Measurements from ENCODE around the gene DENND1A. TPM values are rescaled to one million over a fixed set of nuclear protein-coding genes. Genes with fewer than 3 reads are reported as not detected.

The DENND1A gene
- total and polyA plus RNA-seq, 2 donors: 6.7 to 9.2 TPM

DNA sequence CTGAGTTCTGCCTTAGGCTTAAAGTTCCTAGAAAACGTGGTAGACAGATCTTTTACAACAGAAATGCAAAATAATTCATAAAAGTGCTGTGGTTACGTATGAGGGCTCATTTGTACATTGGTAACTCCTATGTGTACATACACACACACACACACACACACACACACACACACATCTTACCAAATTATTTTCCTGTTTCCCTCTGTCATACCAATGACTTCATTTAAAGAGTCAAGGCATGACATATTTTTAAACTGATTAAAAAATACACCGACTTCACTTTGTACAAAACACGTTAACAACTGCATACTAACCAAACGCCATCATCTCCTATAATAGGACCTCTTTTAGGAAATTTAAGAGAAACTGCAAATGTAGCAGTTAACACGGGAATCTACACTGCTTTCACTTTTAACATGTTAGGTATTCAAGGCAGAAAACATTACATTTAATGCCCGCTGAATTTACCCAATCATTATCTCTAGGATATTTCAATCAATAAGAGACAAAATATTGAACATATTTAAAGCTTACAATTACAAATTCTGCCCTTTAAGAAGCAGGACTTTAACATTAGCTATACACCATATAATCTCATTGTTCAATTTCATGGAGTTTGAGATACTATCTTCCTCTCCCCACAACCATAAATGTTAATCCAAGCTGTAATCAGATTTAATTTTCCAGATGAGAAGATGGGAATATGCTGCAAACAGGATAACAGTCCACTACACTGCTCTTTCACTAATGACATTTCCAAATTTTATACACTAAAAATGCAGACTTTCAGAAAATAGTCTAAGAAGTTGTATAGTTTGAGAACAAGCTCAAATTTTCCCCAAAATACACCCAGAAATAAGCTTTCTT is 133.1 kb downstream of the DENND1A start:
- WGBS: 48% methylated on average over 7 of the region's 7 CpGs

DNA sequence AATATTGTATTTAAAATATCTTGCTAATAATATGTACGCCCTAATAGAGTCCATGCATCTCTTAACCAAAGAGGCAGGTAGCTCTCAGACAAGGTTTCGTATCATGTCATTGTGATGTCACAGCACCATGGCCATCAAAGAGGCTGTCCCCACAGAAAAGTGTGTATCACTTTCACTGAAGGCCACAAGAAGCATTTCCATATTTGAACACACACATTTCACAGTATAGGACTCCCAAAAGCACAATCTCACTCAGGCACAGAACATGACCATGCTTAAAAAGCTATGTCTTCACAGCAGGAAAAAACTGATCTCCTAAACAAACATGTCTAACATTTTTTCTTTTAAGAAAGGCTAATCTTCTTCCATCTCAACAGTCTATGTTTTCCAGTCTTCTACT is 133.8 kb downstream of the DENND1A start:
- no peaks in the 10 kb centered on the region for H3K27me3 ChIP-seq (ENCODE audit: control insufficient read depth in 2 of 2, insufficient read depth in 1 of 2, low read length in 1 of 2)
- no peak overlapping the region for H3K4me3 ChIP-seq (ENCODE audit: low read length in 2 of 2)
- no peak for DNase-seq (ENCODE audit: low read depth in 6 of 9, low spot score in 9 of 9)
- H3K36me3 ChIP-seq (ENCODE audit: control insufficient read depth in 2 of 2, insufficient read depth in 2 of 2, low read length in 1 of 2): no peaks in the 10 kb centered on the region
- H3K27ac ChIP-seq (ENCODE audit: low read depth in 1 of 2, low read length in 1 of 2): no peak overlapping the region
- no peaks in the 10 kb centered on the region for H3K9me3 ChIP-seq (ENCODE audit: control insufficient read depth in 2 of 2, insufficient read depth in 1 of 2, low read length in 1 of 2)
- H3K4me1 ChIP-seq (ENCODE audit: control insufficient read depth in 2 of 2, insufficient read depth in 2 of 2, low read length in 2 of 2): no peaks in the 10 kb centered on the region
- 98% methylated on average over 2 of the region's 2 CpGs for WGBS

More for the DNA sequence above, 133.1 kb downstream of the DENND1A start:
- H3K4me3 ChIP-seq (ENCODE audit: low read length in 2 of 2): no peak overlapping the region
- no peaks in the 10 kb centered on the region for H3K27me3 ChIP-seq (ENCODE audit: control insufficient read depth in 2 of 2, insufficient read depth in 1 of 2, low read length in 1 of 2)
- no peak for DNase-seq (ENCODE audit: low read depth in 6 of 9, low spot score in 9 of 9)
- H3K27ac ChIP-seq (ENCODE audit: low read depth in 1 of 2, low read length in 1 of 2): no peak overlapping the region
- H3K4me1 ChIP-seq (ENCODE audit: control insufficient read depth in 2 of 2, insufficient read depth in 2 of 2, low read length in 2 of 2): no peaks in the 10 kb centered on the region
- H3K36me3 ChIP-seq (ENCODE audit: control insufficient read depth in 2 of 2, insufficient read depth in 2 of 2, low read length in 1 of 2): no peaks in the 10 kb centered on the region
- H3K9me3 ChIP-seq (ENCODE audit: control insufficient read depth in 2 of 2, insufficient read depth in 1 of 2, low read length in 1 of 2): no peaks in the 10 kb centered on the region

DNA sequence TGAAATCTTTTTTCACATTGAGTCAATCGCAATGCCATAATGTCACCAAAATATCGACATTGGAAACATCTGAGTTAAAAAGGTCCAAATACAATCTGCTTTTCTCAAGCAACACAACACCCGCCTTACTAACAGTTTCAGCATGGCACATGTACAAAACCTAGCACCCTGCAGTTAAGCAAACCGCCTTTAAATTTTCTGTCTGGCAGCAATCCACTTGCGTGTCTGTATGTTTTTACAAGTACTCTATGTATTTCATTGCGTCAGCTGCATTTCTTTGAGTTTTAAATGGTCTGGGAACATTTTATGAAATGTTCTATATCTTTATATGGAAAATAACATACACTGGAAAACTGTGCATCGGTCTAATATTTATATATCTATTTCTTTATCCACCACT is 134.6 kb downstream of the DENND1A start:
- Histone ChIP-seq H3K36me3 (ENCODE audit: control insufficient read depth in 2 of 2, insufficient read depth in 2 of 2, low read length in 1 of 2) (no peaks in the 10 kb centered on the region), H3K27me3 (ENCODE audit: control insufficient read depth in 2 of 2, insufficient read depth in 1 of 2, low read length in 1 of 2) (no peaks in the 10 kb centered on the region), H3K4me3 (ENCODE audit: low read length in 2 of 2) (no peak overlapping the region), H3K4me1 (ENCODE audit: control insufficient read depth in 2 of 2, insufficient read depth in 2 of 2, low read length in 2 of 2) (no peaks in the 10 kb centered on the region), H3K27ac (ENCODE audit: low read depth in 1 of 2, low read length in 1 of 2) (no peak overlapping the region), H3K9me3 (ENCODE audit: control insufficient read depth in 2 of 2, insufficient read depth in 1 of 2, low read length in 1 of 2) (no peaks in the 10 kb centered on the region)
- 98% methylated on average over 7 of the region's 7 CpGs for WGBS
- no peak for DNase-seq (ENCODE audit: low read depth in 6 of 9, low spot score in 9 of 9)

DNA sequence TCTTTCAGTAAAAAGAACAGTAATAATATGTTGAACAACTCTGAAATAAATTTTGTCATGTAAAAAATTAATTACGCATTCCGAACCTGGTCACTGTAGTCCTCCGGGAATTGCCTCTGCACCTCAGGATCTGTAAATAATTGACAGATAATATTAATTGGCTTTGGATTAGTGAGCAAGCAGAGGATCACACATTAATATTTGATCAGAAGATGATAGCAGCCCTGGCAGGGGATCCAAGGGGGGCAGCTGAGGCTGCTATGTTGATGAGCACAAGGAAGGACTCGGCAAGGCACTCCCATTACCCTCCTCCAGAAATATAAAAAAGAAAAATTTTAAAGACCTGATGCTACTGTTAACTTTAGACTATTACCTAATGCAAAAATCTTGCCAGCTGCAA is 137.4 kb downstream of the DENND1A start:
- no peaks in the 10 kb centered on the region for H3K4me1 ChIP-seq (ENCODE audit: control insufficient read depth in 2 of 2, insufficient read depth in 2 of 2, low read length in 2 of 2)
- H3K27ac ChIP-seq (ENCODE audit: low read depth in 1 of 2, low read length in 1 of 2): no peak overlapping the region
- no peak overlapping the region for H3K4me3 ChIP-seq (ENCODE audit: low read length in 2 of 2)
- no peak for DNase-seq (ENCODE audit: low read depth in 6 of 9, low spot score in 9 of 9)
- H3K27me3 ChIP-seq (ENCODE audit: control insufficient read depth in 2 of 2, insufficient read depth in 1 of 2, low read length in 1 of 2): no peaks in the 10 kb centered on the region
- no peaks in the 10 kb centered on the region for H3K36me3 ChIP-seq (ENCODE audit: control insufficient read depth in 2 of 2, insufficient read depth in 2 of 2, low read length in 1 of 2)
- WGBS: 99% methylated on average over 4 of the region's 4 CpGs
- no peaks in the 10 kb centered on the region for H3K9me3 ChIP-seq (ENCODE audit: control insufficient read depth in 2 of 2, insufficient read depth in 1 of 2, low read length in 1 of 2)

DNA sequence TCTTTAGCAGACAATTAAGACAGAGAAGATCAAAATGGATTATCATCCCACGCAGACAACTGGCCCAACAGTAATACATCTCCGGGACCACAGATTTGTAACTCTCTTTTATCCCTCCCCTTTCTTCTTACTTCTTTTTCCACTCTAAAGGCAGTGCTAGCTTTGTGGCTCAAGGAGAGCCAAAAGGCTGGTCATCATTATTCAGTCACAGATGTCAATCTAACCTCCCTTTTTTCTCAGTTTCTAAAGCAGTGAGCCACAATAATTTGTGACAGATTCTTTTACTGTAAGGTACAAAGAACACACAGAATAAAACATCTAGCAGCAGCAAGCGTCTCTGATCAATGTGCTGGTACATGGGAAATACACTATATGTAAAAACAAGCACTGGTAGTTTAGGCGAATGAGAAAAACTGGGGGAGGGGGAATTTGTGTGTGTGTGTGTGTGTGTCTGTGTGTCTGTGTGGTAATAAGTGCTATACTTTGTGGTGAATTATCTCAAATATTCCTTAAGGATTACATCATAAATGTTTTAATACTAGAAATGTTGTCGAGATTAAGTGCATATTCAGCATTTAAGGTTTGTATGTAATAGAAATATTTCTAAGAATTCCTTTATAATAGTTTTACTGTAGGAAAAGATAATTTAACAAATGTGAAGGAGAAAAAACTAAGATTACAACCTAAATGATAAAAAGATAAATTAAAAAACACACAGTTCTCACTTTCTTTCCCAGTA is 140.2 kb downstream of the DENND1A start:
- Histone ChIP-seq H3K27ac (ENCODE audit: low read depth in 1 of 2, low read length in 1 of 2) (no peak overlapping the region), H3K36me3 (ENCODE audit: control insufficient read depth in 2 of 2, insufficient read depth in 2 of 2, low read length in 1 of 2) (no peaks in the 10 kb centered on the region), H3K27me3 (ENCODE audit: control insufficient read depth in 2 of 2, insufficient read depth in 1 of 2, low read length in 1 of 2) (no peaks in the 10 kb centered on the region), H3K9me3 (ENCODE audit: control insufficient read depth in 2 of 2, insufficient read depth in 1 of 2, low read length in 1 of 2) (no peaks in the 10 kb centered on the region), H3K4me3 (ENCODE audit: low read length in 2 of 2) (no peak overlapping the region), H3K4me1 (ENCODE audit: control insufficient read depth in 2 of 2, insufficient read depth in 2 of 2, low read length in 2 of 2) (no peaks in the 10 kb centered on the region)
- WGBS: 97% methylated on average over 5 of the region's 5 CpGs
- DNase-seq (ENCODE audit: low read depth in 6 of 9, low spot score in 9 of 9): no peak

DNA sequence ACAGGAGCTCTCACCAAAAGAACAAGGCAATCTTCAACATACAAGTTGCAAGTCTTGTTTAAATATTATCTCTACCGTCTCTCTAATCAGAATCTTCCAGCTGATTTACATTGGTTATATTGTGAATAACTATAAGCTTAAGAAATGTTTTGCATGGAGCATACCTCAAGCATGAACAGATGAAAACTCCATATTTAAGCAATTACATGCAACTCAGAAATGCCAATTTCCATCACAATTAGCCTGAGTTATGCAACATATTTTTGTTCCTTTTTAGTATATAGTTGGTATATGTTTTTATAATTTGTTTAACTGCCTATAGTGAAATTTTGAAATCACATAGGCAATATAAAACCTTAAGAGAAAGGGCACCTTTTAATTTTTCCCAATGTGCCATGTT is 142.5 kb downstream of the DENND1A start:
- Histone ChIP-seq H3K27ac (ENCODE audit: low read depth in 1 of 2, low read length in 1 of 2) (no peak overlapping the region), H3K36me3 (ENCODE audit: control insufficient read depth in 2 of 2, insufficient read depth in 2 of 2, low read length in 1 of 2) (no peaks in the 10 kb centered on the region), H3K4me3 (ENCODE audit: low read length in 2 of 2) (no peak overlapping the region), H3K27me3 (ENCODE audit: control insufficient read depth in 2 of 2, insufficient read depth in 1 of 2, low read length in 1 of 2) (no peaks in the 10 kb centered on the region), H3K9me3 (ENCODE audit: control insufficient read depth in 2 of 2, insufficient read depth in 1 of 2, low read length in 1 of 2) (no peaks in the 10 kb centered on the region), H3K4me1 (ENCODE audit: control insufficient read depth in 2 of 2, insufficient read depth in 2 of 2, low read length in 2 of 2) (no peaks in the 10 kb centered on the region)
- no peak for DNase-seq (ENCODE audit: low read depth in 6 of 9, low spot score in 9 of 9)
- 95% methylated on average over 1 of the region's 1 CpG for WGBS

DNA sequence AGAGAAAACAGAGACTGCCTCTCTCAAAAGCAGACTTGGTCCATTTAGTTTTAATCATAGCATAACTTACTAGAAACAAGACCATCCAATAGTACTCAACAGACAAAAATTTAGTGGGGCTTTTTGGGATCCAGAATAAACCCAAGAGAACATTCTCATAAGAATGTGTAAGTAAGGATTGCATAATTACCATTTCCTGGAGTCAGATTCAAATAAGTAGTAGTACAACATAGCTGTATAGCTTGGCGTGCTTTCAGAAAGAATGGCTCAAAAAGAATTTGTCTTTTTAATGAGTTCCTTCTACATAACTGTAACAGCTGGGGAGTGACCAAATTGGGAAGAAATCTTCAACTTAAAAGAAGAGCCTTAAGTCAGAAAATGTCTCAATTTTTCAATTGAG is 145.4 kb downstream of the DENND1A start:
- no peak overlapping the region for H3K27ac ChIP-seq (ENCODE audit: low read depth in 1 of 2, low read length in 1 of 2)
- no peaks in the 10 kb centered on the region for H3K27me3 ChIP-seq (ENCODE audit: control insufficient read depth in 2 of 2, insufficient read depth in 1 of 2, low read length in 1 of 2)
- WGBS: 97% methylated on average over 1 of the region's 1 CpG
- no peaks in the 10 kb centered on the region for H3K9me3 ChIP-seq (ENCODE audit: control insufficient read depth in 2 of 2, insufficient read depth in 1 of 2, low read length in 1 of 2)
- DNase-seq (ENCODE audit: low read depth in 6 of 9, low spot score in 9 of 9): no peak
- H3K4me1 ChIP-seq (ENCODE audit: control insufficient read depth in 2 of 2, insufficient read depth in 2 of 2, low read length in 2 of 2): no peaks in the 10 kb centered on the region
- H3K36me3 ChIP-seq (ENCODE audit: control insufficient read depth in 2 of 2, insufficient read depth in 2 of 2, low read length in 1 of 2): no peaks in the 10 kb centered on the region
- H3K4me3 ChIP-seq (ENCODE audit: low read length in 2 of 2): no peak overlapping the region

DNA sequence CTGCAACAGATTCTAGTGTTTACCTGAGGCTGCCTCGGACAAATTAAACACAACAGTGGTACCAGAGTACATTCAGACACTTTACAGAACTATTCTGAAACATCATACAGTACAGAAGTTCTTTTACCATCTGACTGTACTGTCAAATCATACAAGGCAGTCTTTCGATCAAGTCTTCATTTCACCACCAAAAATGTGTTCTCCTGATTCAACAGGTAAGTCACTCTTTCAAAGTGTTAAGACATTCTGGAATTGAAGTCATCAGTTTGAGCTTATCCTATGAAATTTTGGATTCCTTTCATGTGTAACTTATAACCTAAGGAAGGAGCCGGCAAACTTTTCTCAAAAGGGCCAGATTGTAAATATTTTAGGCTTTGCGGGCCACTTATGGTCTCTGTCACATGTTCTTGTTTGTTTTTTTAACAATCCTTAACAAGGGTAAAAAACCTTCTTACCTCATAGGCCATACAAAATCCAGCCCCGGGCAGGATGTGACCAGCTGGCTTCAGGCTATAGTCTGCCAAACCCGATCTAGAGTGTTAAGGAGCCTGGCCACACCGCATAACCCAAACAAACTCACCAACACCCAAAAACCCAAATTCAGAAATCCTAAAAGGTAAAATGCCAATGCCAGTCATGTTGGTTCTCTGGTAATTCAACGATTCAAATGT is 151.6 kb downstream of the DENND1A start:
- H3K4me1 ChIP-seq (ENCODE audit: control insufficient read depth in 2 of 2, insufficient read depth in 2 of 2, low read length in 2 of 2): peaks cover 0 to 2% of the 10 kb centered on the region in 2 donors
- H3K9me3 ChIP-seq (ENCODE audit: control insufficient read depth in 2 of 2, insufficient read depth in 1 of 2, low read length in 1 of 2): no peaks in the 10 kb centered on the region
- WGBS: 97% methylated on average over 8 of the region's 8 CpGs
- no peaks in the 10 kb centered on the region for H3K27me3 ChIP-seq (ENCODE audit: control insufficient read depth in 2 of 2, insufficient read depth in 1 of 2, low read length in 1 of 2)
- no peak for DNase-seq (ENCODE audit: low read depth in 6 of 9, low spot score in 9 of 9)
- H3K36me3 ChIP-seq (ENCODE audit: control insufficient read depth in 2 of 2, insufficient read depth in 2 of 2, low read length in 1 of 2): no peaks in the 10 kb centered on the region
- no peak overlapping the region for H3K4me3 ChIP-seq (ENCODE audit: low read length in 2 of 2)
- H3K27ac ChIP-seq (ENCODE audit: low read depth in 1 of 2, low read length in 1 of 2): no peak overlapping the region
